Stimulated activated naive CD8-positive, alpha-beta T cell treated with anti-CD3 and anti-CD28 coated beads, Interleukin-15, amount 100 ng/mL, for 72 hours (primary cell): ENCODE measurements around the gene PKP4.

Source experiments
- ATAC-seq: fragments of 150-1000 bp; cut with Tn5 transposase; 2 replicates; pipeline ENCODE4 v1.10.0; 2021; ENCODE audit warnings: mild to moderate bottlenecking, moderate library complexity
- DNase-seq, 2 donors: peaks; one replicate each; pipeline ENCODE4 v3.0.0; 2021 to 2022
- H3K27ac Mint-ChIP-seq, 2 donors: one replicate each; pipeline ENCODE4 v1.8.0; 2022; ENCODE audit warnings: mild to moderate bottlenecking in 2 of 2, mixed read lengths in 2 of 2, moderate library complexity in 2 of 2
- H3K27me3 Mint-ChIP-seq: one replicate; pipeline ENCODE4 v1.8.0; 2022; ENCODE audit warnings: mixed read lengths
- H3K4me1 Mint-ChIP-seq: one replicate; pipeline ENCODE4 v1.8.0; 2022; ENCODE audit warnings: mild to moderate bottlenecking, mixed read lengths
- H3K4me3 Mint-ChIP-seq, 2 donors: one replicate each; pipeline ENCODE4 v1.8.0; 2022; ENCODE audit warnings: mild to moderate bottlenecking in 2 of 2, mixed read lengths in 2 of 2, moderate library complexity in 1 of 2
- H3K9me3 Mint-ChIP-seq, 2 donors: one replicate each; pipeline ENCODE4 v1.8.0; 2022; ENCODE audit warnings: mixed read lengths in 2 of 2

Gene PKP4

GRCh38 chr2:158722266-158723105 is 265.7 kb downstream of the PKP4 start:
- Mint-ChIP-seq H3K27ac (no peak overlapping the region), H3K4me3 (no peak overlapping the region), H3K27me3 (no peaks in the 10 kb centered on the region), H3K9me3 (no peaks in the 10 kb centered on the region), H3K4me1 (no peaks in the 10 kb centered on the region)
- DNase-seq: no peak
- ATAC-seq: peak; percentile 29

- Mint-ChIP-seq H3K9me3 (no peaks in the 10 kb centered on the region), H3K4me1 (no peaks in the 10 kb centered on the region), H3K27me3 (no peaks in the 10 kb centered on the region), H3K4me3 (no peak overlapping the region), H3K27ac (peak overlapping the region in 1 of 2 donors; percentile 81)
- DNase-seq (no peak), ATAC-seq (no peak)
These were observed 266.6 kb downstream of the PKP4 start for GRCh38 chr2:158723181-158723838.

GRCh38 chr2:158723921-158724802 is 267.4 kb downstream of the PKP4 start:
- Mint-ChIP-seq H3K9me3 (no peaks in the 10 kb centered on the region), H3K4me3 (no peak overlapping the region), H3K4me1 (no peaks in the 10 kb centered on the region), H3K27me3 (no peaks in the 10 kb centered on the region), H3K27ac (no peak overlapping the region)
- DNase-seq (no peak), ATAC-seq (no peak)

GRCh38 chr2:158724803-158725381 is 268.1 kb downstream of the PKP4 start:
- no peaks in the 10 kb centered on the region for H3K4me1 Mint-ChIP-seq
- peak overlapping the region in 1 of 2 donors; percentile 7 for H3K27ac Mint-ChIP-seq
- ATAC-seq (no peak), DNase-seq (no peak)
- H3K27me3 Mint-ChIP-seq: no peaks in the 10 kb centered on the region
- H3K9me3 Mint-ChIP-seq: no peaks in the 10 kb centered on the region
- no peak overlapping the region for H3K4me3 Mint-ChIP-seq

- Mint-ChIP-seq H3K4me1 (no peaks in the 10 kb centered on the region), H3K27me3 (no peaks in the 10 kb centered on the region), H3K4me3 (no peak overlapping the region), H3K27ac (no peak overlapping the region), H3K9me3 (no peaks in the 10 kb centered on the region)
- DNase-seq (no peak), ATAC-seq (no peak)
These were observed 268.7 kb downstream of the PKP4 start for GRCh38 chr2:158725441-158725891.

GRCh38 chr2:158726911-158727592 is 270.3 kb downstream of the PKP4 start:
- no peaks in the 10 kb centered on the region for H3K27me3 Mint-ChIP-seq
- no peaks in the 10 kb centered on the region for H3K9me3 Mint-ChIP-seq
- DNase-seq (no peak), ATAC-seq (no peak)
- no peak overlapping the region for H3K4me3 Mint-ChIP-seq
- no peak overlapping the region for H3K27ac Mint-ChIP-seq
- no peaks in the 10 kb centered on the region for H3K4me1 Mint-ChIP-seq

- no peaks in the 10 kb centered on the region for H3K27me3 Mint-ChIP-seq
- H3K4me3 Mint-ChIP-seq: no peak overlapping the region
- no peaks in the 10 kb centered on the region for H3K9me3 Mint-ChIP-seq
- no peaks in the 10 kb centered on the region for H3K4me1 Mint-ChIP-seq
- peak overlapping the region in 1 of 2 donors; percentile 34 for H3K27ac Mint-ChIP-seq
- DNase-seq (no peak), ATAC-seq (no peak)
These were observed 271.7 kb downstream of the PKP4 start for GRCh38 chr2:158728422-158728821.

GRCh38 chr2:158729451-158729850 is 272.7 kb downstream of the PKP4 start:
- DNase-seq (no peak), ATAC-seq (no peak)
- H3K27ac Mint-ChIP-seq: no peak overlapping the region
- H3K4me3 Mint-ChIP-seq: no peak overlapping the region
- no peaks in the 10 kb centered on the region for H3K9me3 Mint-ChIP-seq
- H3K4me1 Mint-ChIP-seq: no peaks in the 10 kb centered on the region
- no peaks in the 10 kb centered on the region for H3K27me3 Mint-ChIP-seq

GRCh38 chr2:158729873-158730620 is 273.3 kb downstream of the PKP4 start:
- no peak for DNase-seq
- Mint-ChIP-seq H3K27ac (no peak overlapping the region), H3K4me1 (no peaks in the 10 kb centered on the region), H3K27me3 (no peaks in the 10 kb centered on the region), H3K4me3 (no peak overlapping the region), H3K9me3 (no peaks in the 10 kb centered on the region)
- peak; percentile 11 for ATAC-seq

- ATAC-seq (peak; percentile 7), DNase-seq (no peak)
- Mint-ChIP-seq H3K9me3 (no peaks in the 10 kb centered on the region), H3K4me3 (no peak overlapping the region), H3K4me1 (no peaks in the 10 kb centered on the region), H3K27ac (peak overlapping the region in 1 of 2 donors; percentile 21), H3K27me3 (peaks cover 1% of the 10 kb centered on the region)
These were observed 273.9 kb downstream of the PKP4 start for GRCh38 chr2:158730621-158731140.

GRCh38 chr2:158731386-158731785 is 274.6 kb downstream of the PKP4 start:
- Mint-ChIP-seq H3K27ac (no peak overlapping the region), H3K9me3 (no peaks in the 10 kb centered on the region), H3K4me3 (no peak overlapping the region), H3K27me3 (peaks cover 8% of the 10 kb centered on the region), H3K4me1 (no peaks in the 10 kb centered on the region)
- ATAC-seq: no peak
- DNase-seq: no peak
